Measurements from ENCODE around the gene CSTF2T.

DNA sequence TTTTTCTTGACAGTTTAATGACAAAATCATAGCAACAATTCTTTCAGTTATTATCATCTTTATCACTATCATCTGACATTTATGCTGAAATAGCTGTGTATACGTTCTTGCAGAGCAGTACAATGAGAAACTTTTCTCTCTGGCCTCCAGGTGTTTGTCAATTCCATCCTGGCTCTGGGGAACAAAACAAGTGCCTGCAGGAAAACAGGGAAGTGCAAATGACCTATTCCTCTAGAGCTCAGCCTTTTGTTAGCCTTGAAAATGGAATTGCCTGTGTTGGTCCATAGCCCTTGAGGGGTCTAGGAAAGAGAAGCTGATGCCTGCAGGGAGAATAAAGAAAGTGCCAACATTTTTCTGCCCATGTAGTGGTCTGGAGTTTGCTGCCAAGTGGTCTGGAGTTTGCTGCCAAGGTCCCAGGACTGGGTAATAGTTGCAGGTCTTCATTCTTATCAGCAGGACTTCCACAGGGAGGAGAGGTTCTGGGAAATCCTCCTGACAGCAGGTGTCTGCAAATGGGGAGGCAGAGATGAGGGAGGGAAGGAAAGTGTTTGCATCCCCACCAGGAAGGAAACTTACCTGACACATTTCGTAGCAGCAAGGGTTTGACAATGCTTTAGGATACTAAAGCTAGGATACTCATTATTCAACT, 10.1 kb upstream of the CSTF2T start:
- TF ChIP-seq, protein P1, sequence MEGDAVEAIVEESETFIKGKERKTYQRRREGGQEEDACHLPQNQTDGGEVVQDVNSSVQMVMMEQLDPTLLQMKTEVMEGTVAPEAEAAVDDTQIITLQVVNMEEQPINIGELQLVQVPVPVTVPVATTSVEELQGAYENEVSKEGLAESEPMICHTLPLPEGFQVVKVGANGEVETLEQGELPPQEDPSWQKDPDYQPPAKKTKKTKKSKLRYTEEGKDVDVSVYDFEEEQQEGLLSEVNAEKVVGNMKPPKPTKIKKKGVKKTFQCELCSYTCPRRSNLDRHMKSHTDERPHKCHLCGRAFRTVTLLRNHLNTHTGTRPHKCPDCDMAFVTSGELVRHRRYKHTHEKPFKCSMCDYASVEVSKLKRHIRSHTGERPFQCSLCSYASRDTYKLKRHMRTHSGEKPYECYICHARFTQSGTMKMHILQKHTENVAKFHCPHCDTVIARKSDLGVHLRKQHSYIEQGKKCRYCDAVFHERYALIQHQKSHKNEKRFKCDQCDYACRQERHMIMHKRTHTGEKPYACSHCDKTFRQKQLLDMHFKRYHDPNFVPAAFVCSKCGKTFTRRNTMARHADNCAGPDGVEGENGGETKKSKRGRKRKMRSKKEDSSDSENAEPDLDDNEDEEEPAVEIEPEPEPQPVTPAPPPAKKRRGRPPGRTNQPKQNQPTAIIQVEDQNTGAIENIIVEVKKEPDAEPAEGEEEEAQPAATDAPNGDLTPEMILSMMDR (IDR thresholded peaks at IDR 0.05; ENCODE audit: low read depth, low read length, poor library complexity, severe bottlenecking): no peak
- no peak for TF ChIP-seq EZH2phosphoT487 (IDR thresholded peaks at IDR 0.05; ENCODE audit: borderline replicate concordance, low read length)

Measured in DOHH2 (cell line).